Measurements from ENCODE around the gene BRD1. TPM values are rescaled to one million over a fixed set of nuclear protein-coding genes. Genes with fewer than 3 reads are reported as not detected.

The BRD1 gene
- total RNA-seq, 3 donors from 2014 or later (not counting 1 experiment from before 2014, with no cell fraction given): 126 to 154 (median 132) TPM

DNA sequence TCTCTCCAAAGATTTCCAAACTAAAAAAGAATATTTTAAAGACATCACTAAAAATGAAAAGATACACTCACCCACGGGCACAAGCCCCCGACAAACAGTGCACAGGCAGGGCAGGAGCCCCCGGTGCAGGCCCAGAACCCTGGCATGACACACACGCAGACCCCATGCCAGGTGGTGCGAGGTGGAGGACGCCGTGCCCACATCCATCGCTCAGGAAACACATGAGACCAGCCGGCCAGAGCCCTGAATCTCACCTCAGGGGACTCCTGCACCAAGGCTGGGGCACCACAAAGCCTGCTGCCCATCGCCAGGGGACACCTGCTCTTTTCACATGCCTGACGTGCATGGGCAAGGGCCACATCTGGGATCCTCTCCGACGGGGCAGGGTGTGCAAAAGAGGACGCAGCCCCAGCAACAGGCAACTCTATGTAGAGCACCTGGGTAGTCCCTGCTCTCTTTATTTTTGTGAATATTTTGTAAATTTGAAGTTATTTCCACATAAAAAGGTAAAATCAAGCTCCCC lies 13.4 kb downstream of the BRD1 start:
- Histone ChIP-seq H3K36me3 (ENCODE audit: control insufficient read depth, insufficient read depth, low read length) (peaks cover 20% of the 10 kb centered on the region), H3K9me3 (ENCODE audit: control insufficient read depth, insufficient read depth, low read length) (no peaks in the 10 kb centered on the region), H3K4me3 (ENCODE audit: low read length) (no peak overlapping the region), H3K27ac (ENCODE audit: low read length) (no peak overlapping the region), H3K4me1 (ENCODE audit: control insufficient read depth, insufficient read depth, low read length) (peaks cover 26% of the 10 kb centered on the region), H3K27me3 (ENCODE audit: control insufficient read depth, insufficient read depth, low read length) (no peaks in the 10 kb centered on the region)
- Mint-ChIP-seq H3K9me3 (no peaks in the 10 kb centered on the region), H3K36me3 (no peaks in the 10 kb centered on the region), H3K4me1 (peaks cover 61 to 75% of the 10 kb centered on the region in 2 donors), H3K27ac (no peak overlapping the region), H3K4me3 (no peak overlapping the region), H3K27me3 (ENCODE audit: low read depth in 2 of 2) (no peaks in the 10 kb centered on the region)
- ATAC-seq (no peak), DNase-seq (no peak)
- intact Hi-C loops (cut with micrococcal nuclease): no loop called here
- no peak for TF ChIP-seq CTCF (IDR thresholded peaks at IDR 0.05)
- WGBS (ENCODE audit: insufficient coverage): 64% methylated on average over 14 of the region's 14 CpGs

- H3K27me3 Mint-ChIP-seq (ENCODE audit: low read depth in 2 of 2): no peaks in the 10 kb centered on the region
- no peaks in the 10 kb centered on the region for H3K27me3 ChIP-seq (ENCODE audit: control insufficient read depth, insufficient read depth, low read length)
- 97% methylated on average over 11 of the region's 11 CpGs for WGBS (ENCODE audit: insufficient coverage)
- DNase-seq: no peak
- intact Hi-C loops (cut with micrococcal nuclease): no loop called here
- peaks cover 14% of the 10 kb centered on the region for H3K36me3 ChIP-seq (ENCODE audit: control insufficient read depth, insufficient read depth, low read length)
- peaks cover 36% of the 10 kb centered on the region for H3K4me1 ChIP-seq (ENCODE audit: control insufficient read depth, insufficient read depth, low read length)
- no peaks in the 10 kb centered on the region for H3K9me3 ChIP-seq (ENCODE audit: control insufficient read depth, insufficient read depth, low read length)
- no peak for ATAC-seq
- TF ChIP-seq CTCF (IDR thresholded peaks at IDR 0.05): no peak
- no peak overlapping the region for H3K4me3 ChIP-seq (ENCODE audit: low read length)
- H3K4me1 Mint-ChIP-seq: peaks cover 61 to 75% of the 10 kb centered on the region in 2 donors
- no peaks in the 10 kb centered on the region for H3K36me3 Mint-ChIP-seq
- H3K27ac Mint-ChIP-seq: no peak overlapping the region
- no peak overlapping the region for H3K4me3 Mint-ChIP-seq
- H3K27ac ChIP-seq (ENCODE audit: low read length): no peak overlapping the region
- no peaks in the 10 kb centered on the region for H3K9me3 Mint-ChIP-seq
Observed at GRCh38 chr22:49812838-49813237, 14.8 kb downstream of the BRD1 start.

DNA sequence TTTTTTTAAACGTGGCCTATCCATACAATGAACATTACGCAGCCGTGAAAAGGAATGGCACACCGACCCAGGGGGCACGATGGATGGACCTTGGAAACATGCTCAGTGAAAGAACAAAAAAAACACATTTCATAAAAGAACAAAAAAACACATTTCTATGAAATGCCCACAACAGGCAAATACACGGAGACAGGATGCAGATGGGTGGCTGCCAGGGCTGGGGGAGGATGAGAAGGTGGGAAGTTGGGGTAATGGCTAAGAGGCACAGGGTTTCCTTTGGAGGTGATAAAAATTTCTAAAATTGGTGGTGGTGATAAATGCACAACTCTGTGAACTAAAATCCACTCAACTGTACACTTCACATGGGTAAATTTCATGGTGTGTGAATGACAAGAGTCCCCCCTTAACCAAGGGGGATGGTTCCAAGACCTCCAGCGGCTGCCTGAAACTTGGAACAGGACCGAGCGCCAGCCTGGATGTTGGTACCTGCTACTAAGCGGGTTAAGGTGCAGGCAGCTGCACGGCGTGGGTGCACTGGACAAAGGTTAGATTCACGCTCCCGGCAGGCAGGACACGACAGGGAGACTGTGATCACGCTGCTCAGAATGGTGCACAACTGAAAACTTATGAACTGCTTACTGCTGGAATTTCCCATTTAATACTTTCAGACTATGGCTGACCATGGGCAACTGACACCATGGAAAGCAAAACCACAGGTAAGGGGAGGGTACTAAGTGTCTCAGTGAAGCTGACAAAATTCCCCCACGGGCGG lies 16.5 kb downstream of the BRD1 start:
- Mint-ChIP-seq H3K36me3 (no peaks in the 10 kb centered on the region), H3K4me3 (peak overlapping the region; percentile 33), H3K27me3 (ENCODE audit: low read depth in 2 of 2) (no peaks in the 10 kb centered on the region), H3K27ac (peak overlapping the region; percentile 58 to 71), H3K9me3 (no peaks in the 10 kb centered on the region), H3K4me1 (peaks cover 65 to 75% of the 10 kb centered on the region in 2 donors)
- ATAC-seq (peak in 2 of 3 donors; percentile 34 to 42), DNase-seq (no peak)
- H3K9me3 ChIP-seq (ENCODE audit: control insufficient read depth, insufficient read depth, low read length): no peaks in the 10 kb centered on the region
- intact Hi-C loops (cut with micrococcal nuclease): no loop called here
- no peak for TF ChIP-seq CTCF (IDR thresholded peaks at IDR 0.05)
- no peak overlapping the region for H3K4me3 ChIP-seq (ENCODE audit: low read length)
- H3K36me3 ChIP-seq (ENCODE audit: control insufficient read depth, insufficient read depth, low read length): peaks cover 5% of the 10 kb centered on the region
- no peaks in the 10 kb centered on the region for H3K27me3 ChIP-seq (ENCODE audit: control insufficient read depth, insufficient read depth, low read length)
- H3K27ac ChIP-seq (ENCODE audit: low read length): no peak overlapping the region
- 48% methylated on average over 18 of the region's 18 CpGs for WGBS (ENCODE audit: insufficient coverage)
- H3K4me1 ChIP-seq (ENCODE audit: control insufficient read depth, insufficient read depth, low read length): peaks cover 38% of the 10 kb centered on the region

All from natural killer cell (primary cell).